Smooth muscle cell (in vitro differentiated cells): Measurements from ENCODE around the gene MYH11. TPM values are rescaled to one million over a fixed set of nuclear protein-coding genes. Genes with fewer than 3 reads are reported as not detected.

Experiments used
- DNase-seq: peaks from one replicate; lab custom pipeline; 2025; ENCODE audit not compliant: unreplicated experiment; lab: John Stamatoyannopoulos, UW
- H2AFZ ChIP-seq: fragments of 200-600 bp; sonication (generic); 2 replicates; pipeline ENCODE4 v1.6.0; 2016; ENCODE audit warnings: antibody characterized with exemption, low read depth, mild to moderate bottlenecking
- H3F3A ChIP-seq: fragments of 200-600 bp; sonication (generic); 2 replicates; pipeline ENCODE4 v1.6.0; 2017; ENCODE audit warnings: antibody characterized with exemption, low read depth
- H3K27ac ChIP-seq: fragments of 200-600 bp; sonication (generic); 2 replicates; pipeline ENCODE4 v1.5.1; 2016; ENCODE audit warnings: low read depth, mild to moderate bottlenecking
- H3K27me3 ChIP-seq: fragments of 200-600 bp; sonication (generic); 2 replicates; pipeline ENCODE4 v1.6.1; 2016; ENCODE audit warnings: low read depth, mild to moderate bottlenecking
- H3K36me3 ChIP-seq: fragments of 200-600 bp; sonication (generic); 2 replicates; pipeline ENCODE4 v1.5.1; 2016; ENCODE audit warnings: low read depth
- H3K4me1 ChIP-seq: fragments of 200-600 bp; sonication (generic); 2 replicates; pipeline ENCODE4 v1.5.1; 2016; ENCODE audit warnings: low read depth
- H3K4me2 ChIP-seq: fragments of 200-600 bp; sonication (generic); 2 replicates; pipeline ENCODE4 v1.6.0; 2016; ENCODE audit warnings: mild to moderate bottlenecking
- H3K4me3 ChIP-seq: fragments of 200-600 bp; sonication (generic); 2 replicates; pipeline ENCODE4 v1.5.1; 2016; ENCODE audit warnings: mild to moderate bottlenecking
- H3K79me2 ChIP-seq: fragments of 200-600 bp; sonication (generic); 2 replicates; pipeline ENCODE4 v1.6.0; 2016; ENCODE audit warnings: low read depth, mild to moderate bottlenecking
- H3K9ac ChIP-seq: fragments of 200-600 bp; sonication (generic); 2 replicates; pipeline ENCODE4 v1.6.0; 2016; ENCODE audit warnings: low read depth
- H3K9me3 ChIP-seq: fragments of 200-600 bp; sonication (generic); replicated peaks from 2 replicates; pipeline ENCODE4 v1.5.1; 2016; ENCODE audit warnings: low read depth
- H4K20me1 ChIP-seq: fragments of 200-600 bp; sonication (generic); 2 replicates; pipeline ENCODE4 v1.6.0; 2016; ENCODE audit warnings: low read depth
- CTCF ChIP-seq: fragments of 200-600 bp; sonication (generic); IDR thresholded peaks from 2 replicates; pipeline ENCODE4 v1.5.1; 2017; ENCODE audit warnings: borderline replicate concordance, mild to moderate bottlenecking, antibody characterized with exemption; ENCODE audit not compliant: insufficient read depth, poor library complexity, severe bottlenecking
- WGBS: methylation state at CpG from one replicate; pipeline ENCODE4 v1.1.7; 2016; ENCODE audit warnings: low lambda C conversion rate; 5-methylcytosine and 5-hydroxymethylcytosine counted together
- polyA plus RNA-seq: library from polyadenylated mRNA; unstranded; fragments of >200 nt; fragmentation: Nextera tagmentation; extraction: Ambion mirVana; gene quantifications from 2 replicates; pipeline ENCODE4 v1.2.1, GENCODE V29; 2016
- total RNA-seq: library from RNA; depleted of rRNA; stranded (reverse); fragments of >200 nt; gene quantifications from 2 replicates; pipeline ENCODE4 v1.2.3, GENCODE V29; 2014

The MYH11 gene
- total and polyA plus RNA-seq, 2 experiments from 2014 or later = 0.58 TPM; not detected in 1

- no peak overlapping the region for H3K27ac ChIP-seq
- no peaks in the 10 kb centered on the region for H3K9me3 ChIP-seq
- H3K4me3 ChIP-seq = no peak overlapping the region
- H3K9ac ChIP-seq = no peak overlapping the region
- no peaks in the 10 kb centered on the region for H3K36me3 ChIP-seq
- H3K4me2 ChIP-seq = no peak overlapping the region
- TF ChIP-seq CTCF = no peak
- no peaks in the 10 kb centered on the region for H4K20me1 ChIP-seq
- H3F3A ChIP-seq = no peaks in the 10 kb centered on the region
- peaks cover 6% of the 10 kb centered on the region for H3K4me1 ChIP-seq
- H2AFZ ChIP-seq = no peak overlapping the region
- no peaks in the 10 kb centered on the region for H3K79me2 ChIP-seq
- peaks cover 39% of the 10 kb centered on the region for H3K27me3 ChIP-seq
- 92% methylated on average over 12 of the region's 12 CpGs for WGBS
- no peak for DNase-seq
Observed at GRCh38 chr16:15858921-15859668, 2.3 kb upstream of the MYH11 start.

GRCh38 chr16:15857724-15858560 is 1.1 kb upstream of the MYH11 start:
- H3K4me3 ChIP-seq = peak overlapping the region; percentile 46
- H3K79me2 ChIP-seq = no peaks in the 10 kb centered on the region
- H4K20me1 ChIP-seq = no peaks in the 10 kb centered on the region
- no peaks in the 10 kb centered on the region for H3K36me3 ChIP-seq
- no peak overlapping the region for H3K9ac ChIP-seq
- no peaks in the 10 kb centered on the region for H3K9me3 ChIP-seq
- H2AFZ ChIP-seq = peak overlapping the region; percentile 43
- peaks cover 51% of the 10 kb centered on the region for H3K27me3 ChIP-seq
- H3K4me2 ChIP-seq = peak overlapping the region; percentile 82
- H3K4me1 ChIP-seq = peaks cover 6% of the 10 kb centered on the region
- no peak for TF ChIP-seq CTCF
- no peak overlapping the region for H3K27ac ChIP-seq
- DNase-seq = peak; percentile 11
- 3% methylated on average over 44 of the region's 55 CpGs for WGBS
- no peaks in the 10 kb centered on the region for H3F3A ChIP-seq

- peaks cover 66% of the 10 kb centered on the region for H3K27me3 ChIP-seq
- no peak overlapping the region for H3K4me2 ChIP-seq
- WGBS = 81% methylated on average over 2 of the region's 2 CpGs
- no peaks in the 10 kb centered on the region for H3K36me3 ChIP-seq
- peaks cover 6% of the 10 kb centered on the region for H3K4me1 ChIP-seq
- no peaks in the 10 kb centered on the region for H3K79me2 ChIP-seq
- TF ChIP-seq CTCF = no peak
- no peak overlapping the region for H3K4me3 ChIP-seq
- H2AFZ ChIP-seq = no peak overlapping the region
- DNase-seq = no peak
- no peaks in the 10 kb centered on the region for H3K9me3 ChIP-seq
- no peak overlapping the region for H3K27ac ChIP-seq
- H3F3A ChIP-seq = no peaks in the 10 kb centered on the region
- H3K9ac ChIP-seq = no peak overlapping the region
- no peaks in the 10 kb centered on the region for H4K20me1 ChIP-seq
Observed at GRCh38 chr16:15856182-15856581, 646 bp downstream of the MYH11 start.
